ENCODE measurements around the gene APOLD1. TPM values are rescaled to one million over a fixed set of nuclear protein-coding genes. Genes with fewer than 3 reads are reported as not detected.

The APOLD1 gene
- total and polyA plus RNA-seq, 2 of the 8 experiments (the other 6 are each of a cell fraction or from before 2014, with no cell fraction given): 0.12 to 0.71 TPM

GRCh38 chr12:12784911-12785814 lies at the start of gene APOLD1 (continued):
- TF ChIP-seq RNF2 (IDR thresholded peaks at IDR 0.05; ENCODE audit: borderline replicate concordance, low read depth, low read length, missing control alignments, poor library complexity, severe bottlenecking) (no peak), CHD2 (IDR thresholded peaks at IDR 0.05; ENCODE audit: low read length) (0 out of 2 replicates have a peak, but pooled peaks have one; percentile 22), FOSL1 (IDR thresholded peaks at IDR 0.05; ENCODE audit: insufficient read depth, low read depth, low read length) (no peak), ZNF274 (IDR thresholded peaks at IDR 0.05; ENCODE audit: borderline replicate concordance, extremely low read depth, low read length) (no peak), CTBP2 (IDR thresholded peaks at IDR 0.05; ENCODE audit: borderline replicate concordance, insufficient read depth, insufficient read length, low read length) (no peak), RFX5 (IDR thresholded peaks at IDR 0.05; ENCODE audit: borderline replicate concordance, low read depth, low read length) (no peak), MAX (IDR thresholded peaks at IDR 0.05) (no peak), GTF2F1 (IDR thresholded peaks at IDR 0.05; ENCODE audit: borderline replicate concordance, low read depth, low read length) (no peak), RBBP5 (IDR thresholded peaks at IDR 0.05; ENCODE audit: borderline replicate concordance, low read depth, low read length) (no peak), SP4 (IDR thresholded peaks at IDR 0.05; ENCODE audit: low read length) (no peak), GABPA (IDR thresholded peaks at IDR 0.05; ENCODE audit: borderline replicate concordance, insufficient read depth, low read length) (no peak), ATF3 (IDR thresholded peaks at IDR 0.05; ENCODE audit: insufficient read depth, low read depth, low read length) (no peak), CREB1 (IDR thresholded peaks at IDR 0.05) (peak; percentile 66; the same call in 1 of the 2 replicates), SIN3A (conservative IDR thresholded peaks at IDR 0.05 in 1 of 2, IDR thresholded peaks at IDR 0.05 in 1 of 2; ENCODE audit: low read depth in 1 of 2, low read length in 2 of 2) (no peak), TBP (IDR thresholded peaks at IDR 0.05; ENCODE audit: low read depth, low read length) (no peak)
- TF ChIP-seq, protein P1, sequence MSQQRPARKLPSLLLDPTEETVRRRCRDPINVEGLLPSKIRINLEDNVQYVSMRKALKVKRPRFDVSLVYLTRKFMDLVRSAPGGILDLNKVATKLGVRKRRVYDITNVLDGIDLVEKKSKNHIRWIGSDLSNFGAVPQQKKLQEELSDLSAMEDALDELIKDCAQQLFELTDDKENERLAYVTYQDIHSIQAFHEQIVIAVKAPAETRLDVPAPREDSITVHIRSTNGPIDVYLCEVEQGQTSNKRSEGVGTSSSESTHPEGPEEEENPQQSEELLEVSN (IDR thresholded peaks at IDR 0.05): no peak

All from H1 (cell line).